Ishikawa (cell line): ENCODE data around the gene ELF1.

ENCODE experiments used
- CEBPB ChIP-seq: IDR thresholded peaks from 2 replicates; pipeline ENCODE4 v1.6.1; 2012
- CREB1 ChIP-seq: IDR thresholded peaks from 2 replicates; pipeline ENCODE4 v1.6.1; 2012; ENCODE audit warnings: low read depth
- RAD21 ChIP-seq: IDR thresholded peaks from 2 replicates; pipeline ENCODE4 v1.6.1; 2012; ENCODE audit warnings: low read depth
- REST ChIP-seq: IDR thresholded peaks from 2 replicates; pipeline ENCODE4 v1.6.1; 2012; ENCODE audit warnings: low read depth, mild to moderate bottlenecking
- TAF1 ChIP-seq: IDR thresholded peaks from 2 replicates; pipeline ENCODE4 v1.6.1; 2012; ENCODE audit warnings: low read depth, mild to moderate bottlenecking
- TCF12 ChIP-seq: IDR thresholded peaks from 2 replicates; pipeline ENCODE4 v1.6.1; 2012; ENCODE audit warnings: low read depth
- ZBTB7A ChIP-seq: IDR thresholded peaks from 2 replicates; pipeline ENCODE4 v1.6.1; 2012; ENCODE audit warnings: low read depth

GRCh38 chr13:40923867-40924266, 95.2 kb downstream of the ELF1 start:
- TF ChIP-seq REST (no peak), CEBPB (no peak), CREB1 (no peak), TCF12 (no peak), ZBTB7A (no peak), RAD21 (no peak), TAF1 (no peak)
